Epidermal melanocyte (primary cell): Measurements from ENCODE around the gene ARL17A.
"Not testable (repeated sequence)": the region's sequence is repeated elsewhere in the genome, so short reads cannot be mapped to it uniquely, and the experiment has no call there.

Source experiments
- DNase-seq: peaks from one replicate; pipeline ENCODE4 v3.0.0; 2011; ENCODE audit warnings: low spot score; ENCODE audit not compliant: insufficient read length

The ARL17A gene

GRCh38 chr17:46579083-46580075 lies at the start of gene ARL17A:
Gene ARL17A, minus strand, starts transcription at chr17:46579691. Its CDS starts 3,369 bp downstream, at chr17:46576322.
- DNase-seq, result not testable (repeated sequence)

DNA sequence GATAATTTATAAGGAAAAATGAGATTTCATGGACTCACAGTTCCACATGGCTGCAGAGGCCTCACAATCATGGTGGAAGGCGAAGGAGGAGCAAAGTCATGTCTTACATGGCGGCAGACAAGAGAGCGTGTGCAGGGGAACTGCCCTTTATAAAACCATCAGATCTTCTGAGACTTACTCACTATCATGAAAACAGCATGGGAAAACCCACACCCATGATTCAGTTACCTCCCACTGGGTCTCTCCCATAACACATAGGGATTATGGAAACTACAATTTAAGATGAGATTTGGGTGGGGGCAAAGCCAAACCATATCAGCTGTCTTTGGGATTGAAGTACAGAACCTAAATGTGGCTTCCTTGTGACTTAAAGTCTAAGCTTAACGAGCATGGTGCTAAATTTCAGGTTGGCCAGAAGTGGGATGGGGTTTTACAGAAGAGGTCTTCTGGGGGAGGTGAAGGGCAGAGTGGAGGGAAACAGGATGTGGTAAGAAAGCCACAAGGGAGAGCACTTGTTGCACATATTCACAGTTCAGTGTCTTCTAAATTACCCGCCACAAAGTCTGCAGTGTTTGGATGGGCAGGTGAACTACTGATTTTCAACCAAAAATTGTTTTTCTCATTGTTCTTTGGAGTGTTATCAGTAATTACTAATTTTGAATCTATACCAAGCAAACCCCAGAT lies 49.4 kb upstream of the ARL17A start:
- DNase-seq, result not testable (repeated sequence)

DNA sequence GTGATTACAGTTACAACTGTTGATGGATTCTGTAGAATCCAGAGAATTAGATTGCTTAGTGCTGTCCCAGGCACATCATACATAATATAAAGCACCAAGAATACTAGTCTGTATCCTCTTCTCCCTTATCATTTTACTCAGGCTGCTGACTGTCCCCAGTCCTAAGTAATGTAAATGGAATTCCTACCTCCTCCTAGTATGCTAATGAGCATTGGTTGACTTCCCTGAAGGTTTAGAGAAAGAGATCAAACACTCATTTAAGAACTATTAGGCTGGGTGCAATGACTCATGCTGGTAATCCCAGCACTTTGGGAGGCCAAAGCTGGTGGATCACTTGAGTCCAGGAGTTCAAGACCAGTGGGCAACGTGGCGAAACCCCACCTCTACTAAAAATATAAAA lies 48.0 kb upstream of the ARL17A start:
- DNase-seq, result not testable (repeated sequence)

GRCh38 chr17:46624726-46625125 lies 45.2 kb upstream of the ARL17A start:
- not testable (repeated sequence) for DNase-seq

GRCh38 chr17:46623790-46624189 lies 44.3 kb upstream of the ARL17A start:
- DNase-seq, result not testable (repeated sequence)

GRCh38 chr17:46618975-46619374 lies 39.5 kb upstream of the ARL17A start:
- not testable (repeated sequence) for DNase-seq

- not testable (repeated sequence) for DNase-seq
These were observed 37.6 kb upstream of the ARL17A start for GRCh38 chr17:46617121-46617520.

- not testable (repeated sequence) for DNase-seq
These were observed 34.4 kb upstream of the ARL17A start for GRCh38 chr17:46613876-46614275.

DNA sequence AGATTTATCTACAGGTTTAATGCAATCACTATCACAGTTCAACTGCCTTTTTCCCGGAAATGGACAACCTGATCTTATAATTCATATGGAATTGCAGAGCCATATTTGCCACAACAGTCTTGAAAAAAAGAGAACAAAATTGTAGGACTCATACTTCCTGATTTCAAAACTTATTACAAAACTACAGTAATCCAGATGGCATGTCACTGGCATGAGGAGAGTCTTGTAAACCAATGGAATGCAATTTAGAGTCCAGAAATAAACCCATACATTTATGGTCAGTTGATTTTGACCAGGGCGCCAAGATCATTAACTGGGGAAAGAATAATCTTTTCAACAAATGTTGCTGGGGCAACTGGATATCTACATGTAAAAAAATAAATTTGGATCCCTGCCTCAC lies 31.8 kb upstream of the ARL17A start:
- not testable (repeated sequence) for DNase-seq

- not testable (repeated sequence) for DNase-seq
These were observed 23.6 kb upstream of the ARL17A start for GRCh38 chr17:46603125-46603524.

DNA sequence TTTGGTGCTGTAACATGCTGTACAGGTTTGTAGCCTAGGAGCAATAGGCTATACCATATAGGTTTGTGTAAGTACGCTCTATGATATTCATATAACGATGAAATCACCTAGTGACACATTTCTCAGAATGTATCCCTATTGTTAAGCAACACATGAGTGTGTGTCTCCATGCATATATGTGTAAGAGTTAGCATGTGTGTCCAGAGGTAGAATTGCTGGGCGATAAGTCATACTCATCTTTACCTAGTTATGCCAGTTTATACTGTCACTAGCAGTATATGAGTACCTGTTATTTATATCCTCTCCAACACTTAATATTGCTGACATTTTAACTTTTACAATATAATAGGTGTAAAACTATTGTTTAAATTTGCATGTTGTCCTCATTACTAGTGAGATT lies 21.3 kb upstream of the ARL17A start:
- not testable (repeated sequence) for DNase-seq

DNA sequence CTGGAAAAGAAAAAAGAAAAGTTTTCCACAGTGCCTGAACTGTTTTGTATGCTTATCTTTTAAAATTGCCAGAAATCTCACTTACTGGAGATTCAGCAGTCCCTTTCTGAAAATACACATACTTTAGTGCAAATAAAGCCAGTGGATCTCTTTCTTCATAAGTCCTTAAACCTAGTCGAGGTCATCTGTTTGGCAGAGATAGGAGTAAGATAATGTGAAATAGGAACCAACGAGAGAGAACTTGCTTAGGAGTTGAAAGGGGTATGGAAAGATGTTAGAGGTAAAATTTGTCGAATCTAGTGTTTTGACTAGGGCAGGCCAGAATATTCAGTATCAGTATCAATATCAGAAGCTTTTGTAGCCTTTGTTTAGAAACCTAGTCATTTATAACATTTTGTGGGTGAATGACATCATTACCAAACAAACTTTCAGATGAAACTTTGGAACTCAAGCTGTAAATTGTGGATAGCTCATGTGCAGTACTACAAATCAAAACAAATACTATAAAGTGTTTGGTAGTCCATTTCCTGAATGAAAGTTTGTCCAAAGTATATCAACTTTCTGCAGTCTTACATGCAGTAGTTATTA lies 18.9 kb upstream of the ARL17A start:
- DNase-seq, result not testable (repeated sequence)

GRCh38 chr17:46591332-46591731 lies 11.8 kb upstream of the ARL17A start:
- not testable (repeated sequence) for DNase-seq

DNA sequence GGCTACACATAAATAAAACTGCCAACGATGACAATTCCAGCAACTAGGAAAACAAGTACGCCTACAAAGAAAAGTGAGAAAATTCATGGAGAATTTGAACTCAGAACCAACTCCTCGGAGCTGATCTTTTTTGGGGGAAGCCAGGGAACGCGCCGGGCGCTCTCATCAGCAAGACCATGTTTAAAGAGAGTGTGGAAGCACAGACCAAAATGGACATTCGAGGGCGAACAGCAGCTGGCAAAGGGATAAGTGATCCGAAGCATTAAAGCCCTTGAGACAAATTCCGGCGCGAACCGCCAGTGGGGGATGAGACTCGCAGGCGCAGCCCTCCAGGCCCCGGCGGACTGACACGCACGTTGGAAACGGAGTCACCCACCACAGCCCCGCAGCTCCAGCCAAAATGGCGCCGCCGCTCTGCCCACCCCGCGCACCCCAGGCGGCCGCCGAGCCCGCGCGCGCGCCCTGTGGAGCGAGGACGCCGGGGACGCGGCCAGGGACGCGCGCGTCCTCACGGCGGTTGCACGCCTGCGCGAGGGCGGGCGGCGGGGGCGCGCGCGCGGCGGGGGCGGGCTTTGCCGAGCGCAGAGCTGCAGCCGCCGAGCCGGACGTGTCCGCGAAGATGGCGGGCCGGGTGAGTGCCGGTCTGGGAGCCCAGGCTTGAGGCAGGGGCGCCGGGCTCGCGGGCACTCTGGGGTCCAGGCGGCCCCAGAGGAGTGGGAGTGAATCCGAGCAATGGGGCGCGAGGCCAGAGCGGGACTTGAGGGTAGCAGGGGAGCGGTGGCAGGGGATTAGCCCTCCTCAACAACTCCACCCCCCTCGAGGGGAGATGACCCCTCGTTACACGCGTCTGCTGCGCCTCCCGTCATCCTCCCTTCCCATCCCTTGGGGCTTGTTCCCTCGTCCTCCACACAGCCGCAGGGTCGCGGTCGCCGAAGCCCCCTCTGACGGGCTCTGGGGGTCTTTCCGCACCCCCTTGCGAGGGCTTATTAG lies 11.0 kb upstream of the ARL17A start, which contains the start of gene NSF:
TSS of gene NSF (plus strand) at position 513 of the 990 bp plus-strand sequence. CDS start at position 620, 107 bp downstream.
- not testable (repeated sequence) for DNase-seq

DNA sequence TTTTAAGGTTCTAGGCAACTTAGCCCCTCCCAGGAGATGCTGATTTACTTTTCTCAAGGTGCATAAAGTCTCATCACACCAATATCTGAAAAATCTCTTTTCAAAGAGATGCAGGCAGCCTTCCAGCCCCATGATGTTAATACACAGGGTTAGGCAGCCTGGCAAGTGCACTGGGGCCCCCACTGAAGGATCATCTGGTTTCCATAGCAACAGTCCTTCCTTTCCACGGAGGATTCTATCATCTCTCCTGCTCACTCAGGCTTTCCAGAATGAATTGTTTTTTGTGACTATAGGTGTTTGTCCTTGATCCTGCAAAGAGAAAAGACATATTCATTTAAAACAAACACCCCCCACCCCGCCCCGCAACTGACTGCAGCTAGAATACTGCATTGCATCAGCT lies 6.0 kb upstream of the ARL17A start:
- not testable (repeated sequence) for DNase-seq

DNA sequence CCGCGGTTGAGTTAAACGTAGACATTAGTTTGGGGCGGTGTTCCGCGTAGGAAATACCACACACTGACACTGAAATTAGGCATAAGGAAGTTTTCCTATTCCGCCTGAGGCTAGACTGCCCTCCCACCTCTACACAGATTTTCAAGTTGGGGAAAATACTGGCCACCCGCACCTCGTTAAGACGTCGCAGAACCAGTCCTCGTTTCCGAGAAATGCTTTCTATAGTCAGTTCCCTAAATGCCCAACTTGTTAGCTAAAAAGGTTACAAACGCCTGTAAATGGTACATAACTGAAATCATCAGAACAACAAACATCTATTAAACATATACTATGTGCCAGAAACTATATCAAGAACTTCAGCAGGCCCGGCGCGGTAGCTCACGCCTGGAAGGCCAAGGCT lies 591 bp upstream of the ARL17A start:
- not testable (repeated sequence) for DNase-seq

- not testable (repeated sequence) for DNase-seq
These were observed 7.7 kb downstream of the ARL17A start for GRCh38 chr17:46571796-46572195.

- not testable (repeated sequence) for DNase-seq
These were observed 12.5 kb downstream of the ARL17A start for GRCh38 chr17:46566980-46567379.

GRCh38 chr17:46566284-46566683 lies 13.2 kb downstream of the ARL17A start:
- not testable (repeated sequence) for DNase-seq

DNA sequence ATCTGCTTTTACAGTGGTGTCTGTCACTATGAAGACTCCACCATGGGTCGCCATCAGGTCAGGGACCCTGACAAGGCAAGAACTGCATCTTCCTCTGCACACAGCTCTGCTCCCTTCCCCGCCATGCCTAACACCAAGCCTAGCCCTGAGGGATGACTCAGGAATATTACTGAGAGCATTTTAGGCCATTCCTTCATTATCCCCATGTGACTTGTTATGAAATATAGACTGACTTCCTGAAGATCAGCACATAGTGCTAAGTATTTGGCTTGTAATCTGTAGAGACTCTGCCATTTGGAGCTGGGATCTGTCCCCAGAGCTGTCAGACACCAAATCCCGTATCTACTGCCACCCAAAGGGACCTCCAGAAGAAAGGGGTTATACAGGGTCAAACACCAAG lies 19.4 kb downstream of the ARL17A start:
- not testable (repeated sequence) for DNase-seq
